Endothelial cell of umbilical vein (primary cell): ENCODE data around the gene RGS17. TPM values are rescaled to one million over a fixed set of nuclear protein-coding genes. Genes with fewer than 3 reads are reported as not detected.

ENCODE experiments used
- BruUV-seq: library from RNA; stranded (reverse); fragments of 400-500 nt; replicated peaks from 2 replicates; lab custom pipeline; 2021; lab: Mats Ljungman, UMichigan
- CTCF ChIA-PET: fragments of 300-600, 350-600 bp; sonication (Branson Sonifier 250); formaldehyde crosslinking; loops from one replicate; lab custom pipeline; 2021; ENCODE audit warnings: antibody characterized with exemption, inconsistent platforms; lab: Charles Lee
- POLR2A ChIA-PET: fragments of 300-600, 350-600 bp; sonication (Branson Sonifier 250); formaldehyde crosslinking; loops from one replicate; lab custom pipeline; 2021; ENCODE audit warnings: antibody characterized with exemption, inconsistent platforms; lab: Charles Lee
- DNase-seq: peaks from one replicate; pipeline ENCODE4 v3.0.0-alpha.2; 2011; ENCODE audit warnings: low read depth, low spot score
- FAIRE-seq: peaks from 2 replicates; lab custom pipeline; 2011; peaks lifted over from hg19 to GRCh38; lab: Jason Lieb, UNC
- H2AFZ ChIP-seq: 2 replicates; pipeline ENCODE4 v1.6.0; 2012; ENCODE audit warnings: low read depth, low read length, control low read depth, inconsistent platforms
- H3K27ac ChIP-seq: 2 replicates; pipeline ENCODE4 v1.5.1; 2011; ENCODE audit warnings: low read depth, mild to moderate bottlenecking, control low read depth, low read length, moderate library complexity; ENCODE audit not compliant: insufficient read depth
- H3K27me3 ChIP-seq, 2 experiments: 2 replicates each; pipeline versions ENCODE4 v1.6.0 to v1.6.1; 2011; ENCODE audit warnings: low read length in 2 of 2, mixed read lengths in 1 of 2; ENCODE audit not compliant: control insufficient read depth in 2 of 2, insufficient read depth in 2 of 2
- H3K36me3 ChIP-seq, 2 experiments: 2 replicates in 1 of 2; 3 replicates in 1 of 2; pipeline ENCODE4 v1.5.1; 2011; ENCODE audit warnings: low read length in 2 of 2, mild to moderate bottlenecking in 1 of 2, moderate library complexity in 1 of 2; ENCODE audit not compliant: control insufficient read depth in 2 of 2, insufficient read depth in 2 of 2; ENCODE audit errors: extremely low read depth in 1 of 2
- H3K4me1 ChIP-seq: 3 replicates; pipeline ENCODE4 v1.5.1; 2011; ENCODE audit warnings: mild to moderate bottlenecking, low read length; ENCODE audit not compliant: control insufficient read depth, insufficient read depth; ENCODE audit errors: extremely low read depth
- H3K4me2 ChIP-seq: 2 replicates; pipeline ENCODE4 v1.6.1; 2011; ENCODE audit warnings: low read length, control low read depth, mixed read lengths; ENCODE audit not compliant: insufficient read depth
- H3K4me3 ChIP-seq, 3 experiments: fragments of 200-600 bp in 1 of 3; sonication (generic), shearing (Covaris generic) in 1 of 3; replicated peaks in 1 of 3; 2 replicates each; pipeline ENCODE4 v1.5.1; 2011 to 2016; ENCODE audit warnings: control low read depth in 3 of 3, low read length in 3 of 3, mild to moderate bottlenecking in 2 of 3, inconsistent platforms in 1 of 3, low read depth in 1 of 3, moderate library complexity in 1 of 3; ENCODE audit not compliant: insufficient read depth in 1 of 3
- H3K79me2 ChIP-seq: 2 replicates; pipeline ENCODE4 v1.6.0; 2012; ENCODE audit warnings: low read length, inconsistent platforms; ENCODE audit not compliant: control insufficient read depth, insufficient read depth
- H3K9ac ChIP-seq: replicated peaks from 2 replicates; pipeline ENCODE3; 2011; ENCODE audit warnings: low read length, control low read depth; ENCODE audit not compliant: insufficient read depth; ENCODE audit errors: extremely low read depth
- H3K9me1 ChIP-seq: replicated peaks from 3 replicates; pipeline ENCODE4 v1.6.0; 2011; ENCODE audit warnings: mild to moderate bottlenecking, low read length; ENCODE audit not compliant: control insufficient read depth, insufficient read depth; ENCODE audit errors: extremely low read depth
- H3K9me3 ChIP-seq: replicated peaks from 2 replicates; pipeline ENCODE4 v1.5.1; 2012; ENCODE audit warnings: low read length, inconsistent platforms; ENCODE audit not compliant: control insufficient read depth, insufficient read depth
- H4K20me1 ChIP-seq: replicated peaks from 2 replicates; pipeline ENCODE3; 2011; ENCODE audit warnings: mild to moderate bottlenecking, low read length; ENCODE audit not compliant: control insufficient read depth, insufficient read depth; ENCODE audit errors: extremely low read depth
- EZH2 ChIP-seq: IDR thresholded peaks from 2 replicates; pipeline ENCODE4 v1.6.1; 2012; ENCODE audit warnings: borderline replicate concordance, low read depth, mild to moderate bottlenecking, moderate library complexity, low read length, inconsistent platforms; ENCODE audit not compliant: severe bottlenecking
- FOS ChIP-seq: IDR thresholded peaks from 2 replicates; pipeline ENCODE4 v1.6.1; 2011; ENCODE audit warnings: mild to moderate bottlenecking, low read length, moderate library complexity, borderline replicate concordance; ENCODE audit not compliant: insufficient read depth
- JUN ChIP-seq: IDR thresholded peaks from 2 replicates; pipeline ENCODE4 v1.6.1; 2011; ENCODE audit warnings: borderline replicate concordance, low read depth; ENCODE audit not compliant: insufficient read length, insufficient read depth
- MYC ChIP-seq: IDR thresholded peaks from one replicate; pipeline ENCODE4 v1.6.1; 2011; ENCODE audit warnings: mild to moderate bottlenecking, low read depth, low read length
- POLR2A ChIP-seq: IDR thresholded peaks from 2 replicates; pipeline ENCODE4 v1.6.1; 2012; ENCODE audit warnings: low read depth, mild to moderate bottlenecking, control low read depth, low read length
- dilution Hi-C: fragments of 300-500 bp; cut with MboI; formaldehyde crosslinking; loops from one replicate; pipeline ENCODE4 v1.15.0; 2019; ENCODE audit warnings: low sequenced_read_pairs; ENCODE audit not compliant: extremely low pct_ligation_motif_present
- intact Hi-C: fragments of 100-400 bp; cut with micrococcal nuclease; formaldehyde crosslinking; loops from one replicate; pipeline ENCODE4 v1.10.0; 2022
- polyA plus RNA-seq, 4 experiments: library from polyadenylated mRNA; depleted of rRNA in 3 of 4; stranded (reverse) in 3 of 4; unstranded in 1 of 4; fragments of >200 nt; gene quantifications; 2 replicates each; pipeline versions ENCODE4 v1.2.1 to v1.2.3, GENCODE V29; 2011 to 2012; ENCODE audit warnings: missing spikeins in 1 of 4
- total RNA-seq: library from RNA; stranded (reverse); gene quantifications from 2 replicates; pipeline ENCODE4 v1.2.3, GENCODE V29; 2021
- TF ChIP-seq, protein P1 (sequence below), 2 donors: IDR thresholded peaks; 1 replicate in 1 of 2; 2 replicates in 1 of 2; pipeline ENCODE4 v1.5.1; 2011; ENCODE audit warnings: low read length in 2 of 2, mild to moderate bottlenecking in 2 of 2, moderate library complexity in 2 of 2, control low read depth in 1 of 2, inconsistent platforms in 1 of 2, low read depth in 1 of 2; ENCODE audit not compliant: insufficient read depth in 1 of 2; ENCODE audit errors: extremely low read depth in 1 of 2
- TF ChIP-seq, protein P2 (sequence below): IDR thresholded peaks from 2 replicates; pipeline ENCODE4 v1.6.1; 2011; ENCODE audit not compliant: insufficient read depth, insufficient read length

The RGS17 gene
- total and polyA plus RNA-seq, 2 donors (not counting 3 experiments of a cell fraction or from before 2014, with no cell fraction given), result 0.40 to 1.1 TPM

DNA sequence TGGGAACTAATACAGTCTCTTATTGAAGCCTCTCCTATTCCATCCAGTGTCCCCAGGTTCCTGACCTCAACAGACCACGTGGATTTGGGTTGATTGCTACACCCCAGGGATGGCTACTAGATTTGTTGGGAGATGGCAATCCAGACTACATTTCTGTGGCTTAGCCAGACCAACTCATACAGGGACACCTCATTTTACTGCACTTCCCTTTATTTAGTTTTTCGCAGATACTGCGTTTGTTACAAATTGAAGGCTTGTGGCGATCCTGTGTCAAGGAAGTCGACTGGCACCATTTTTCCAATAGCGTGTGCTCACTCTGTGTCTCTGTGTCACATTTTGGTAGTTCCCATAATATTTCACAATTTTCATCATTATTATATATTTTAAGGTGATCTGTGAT lies 118.2 kb downstream of the RGS17 start:
- CTCF ChIA-PET, result interaction anchor here (0.9 to 1.3 kb wide), 2 partner anchors 19 to 59 kb away, joined by 3 to 5 read pairs; no protein-coding TSS in a partner anchor

DNA sequence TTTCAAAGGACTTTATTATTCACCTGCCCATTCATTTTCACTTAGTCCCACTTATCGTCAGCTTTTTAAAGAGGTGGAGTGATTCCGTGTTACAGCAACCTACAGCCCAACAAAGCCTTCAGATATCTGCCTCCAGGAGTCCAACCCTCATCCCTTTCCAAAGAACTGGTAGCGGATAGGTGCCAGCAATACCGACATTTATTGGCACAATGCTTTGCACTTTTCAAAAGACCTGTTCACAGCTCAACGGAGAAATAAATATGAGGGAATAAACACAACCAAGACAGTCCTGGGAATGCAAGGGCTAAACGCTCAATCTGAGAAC lies 127.8 kb downstream of the RGS17 start:
- Histone ChIP-seq H2AFZ (peak overlapping the region; percentile 48), H3K27me3 (no peaks in the 10 kb centered on the region), H4K20me1 (no peaks in the 10 kb centered on the region), H3K9ac (peak overlapping the region; percentile 84), H3K9me1 (no peaks in the 10 kb centered on the region), H3K4me2 (peak overlapping the region; percentile 80), H3K4me3 (peak overlapping the region; percentile 72 to 96 (median 90)), H3K4me1 (peaks cover 22% of the 10 kb centered on the region), H3K36me3 (no peaks in the 10 kb centered on the region), H3K9me3 (no peaks in the 10 kb centered on the region), H3K27ac (peak overlapping the region; percentile 77), H3K79me2 (peaks cover 37% of the 10 kb centered on the region)
- TF ChIP-seq, protein P1, sequence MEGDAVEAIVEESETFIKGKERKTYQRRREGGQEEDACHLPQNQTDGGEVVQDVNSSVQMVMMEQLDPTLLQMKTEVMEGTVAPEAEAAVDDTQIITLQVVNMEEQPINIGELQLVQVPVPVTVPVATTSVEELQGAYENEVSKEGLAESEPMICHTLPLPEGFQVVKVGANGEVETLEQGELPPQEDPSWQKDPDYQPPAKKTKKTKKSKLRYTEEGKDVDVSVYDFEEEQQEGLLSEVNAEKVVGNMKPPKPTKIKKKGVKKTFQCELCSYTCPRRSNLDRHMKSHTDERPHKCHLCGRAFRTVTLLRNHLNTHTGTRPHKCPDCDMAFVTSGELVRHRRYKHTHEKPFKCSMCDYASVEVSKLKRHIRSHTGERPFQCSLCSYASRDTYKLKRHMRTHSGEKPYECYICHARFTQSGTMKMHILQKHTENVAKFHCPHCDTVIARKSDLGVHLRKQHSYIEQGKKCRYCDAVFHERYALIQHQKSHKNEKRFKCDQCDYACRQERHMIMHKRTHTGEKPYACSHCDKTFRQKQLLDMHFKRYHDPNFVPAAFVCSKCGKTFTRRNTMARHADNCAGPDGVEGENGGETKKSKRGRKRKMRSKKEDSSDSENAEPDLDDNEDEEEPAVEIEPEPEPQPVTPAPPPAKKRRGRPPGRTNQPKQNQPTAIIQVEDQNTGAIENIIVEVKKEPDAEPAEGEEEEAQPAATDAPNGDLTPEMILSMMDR (IDR thresholded peaks at IDR 0.05; ENCODE audit: extremely low read depth in 1 of 2, insufficient read depth in 1 of 2, low read depth in 1 of 2, low read length in 2 of 2), result no peak
- no peak for TF ChIP-seq EZH2
- TF ChIP-seq, protein P2, sequence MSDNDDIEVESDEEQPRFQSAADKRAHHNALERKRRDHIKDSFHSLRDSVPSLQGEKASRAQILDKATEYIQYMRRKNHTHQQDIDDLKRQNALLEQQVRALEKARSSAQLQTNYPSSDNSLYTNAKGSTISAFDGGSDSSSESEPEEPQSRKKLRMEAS, result no peak
- TF ChIP-seq POLR2A, result no peak
- TF ChIP-seq JUN, result no peak
- no peak for TF ChIP-seq FOS
- FAIRE-seq (no peak), DNase-seq (no peak)
- TSS peak; percentile 82 for BruUV-seq
- intact Hi-C loops (loop anchor here (1.0 to 10.0 kb wide), 2 partner anchors 21 to 699 kb away; no protein-coding TSS in a partner anchor), dilution Hi-C loops (no loop called here)
- POLR2A ChIA-PET, result no interaction called here
- CTCF ChIA-PET, result interaction anchor here (0.7 kb wide), 1 partner anchor 29 kb away, joined by 4 read pairs; no protein-coding TSS in a partner anchor

More for the DNA sequence above, 118.2 kb downstream of the RGS17 start:
- POLR2A ChIA-PET, result no interaction called here
- dilution Hi-C loops, result no loop called here
- no peaks in the 10 kb centered on the region for H3K9me3 ChIP-seq
- no peak for DNase-seq
- H3K27ac ChIP-seq, result no peak overlapping the region
- no peaks in the 10 kb centered on the region for H3K36me3 ChIP-seq
- H3K27me3 ChIP-seq, result no peaks in the 10 kb centered on the region
- no peak overlapping the region for H3K9ac ChIP-seq
- no TSS peak for BruUV-seq
- no peak overlapping the region for H2AFZ ChIP-seq
- H3K4me2 ChIP-seq, result no peak overlapping the region
- H3K9me1 ChIP-seq, result no peaks in the 10 kb centered on the region
- H3K79me2 ChIP-seq, result no peaks in the 10 kb centered on the region
- no peak for FAIRE-seq
- no peak overlapping the region for H3K4me3 ChIP-seq
- no peaks in the 10 kb centered on the region for H4K20me1 ChIP-seq
- TF ChIP-seq POLR2A, result no peak
- no peak for TF ChIP-seq MYC
- no peak for TF ChIP-seq JUN
- H3K4me1 ChIP-seq, result no peaks in the 10 kb centered on the region
- intact Hi-C loops, result no loop called here
